GM12878 (cell line): Measurements from ENCODE around the gene LTB. TPM values are rescaled to one million over a fixed set of nuclear protein-coding genes. Genes with fewer than 3 reads are reported as not detected.

Source experiments
- ATAC-seq: fragments of 200-7000 bp; cut with Tn5 transposase; 3 replicates; pipeline ENCODE4 v1.9.1; 2020; ENCODE audit warnings: mild to moderate bottlenecking, moderate library complexity
- BruUV-seq: library from RNA; stranded (reverse); fragments of 400-500 nt; replicated peaks from 2 replicates; lab custom pipeline; 2021; lab: Mats Ljungman, UMichigan
- CTCF ChIA-PET: fragments of 300-600 bp; sonication (Branson Sonifier 250); formaldehyde crosslinking; extraction: SDS; loops from one replicate; lab custom pipeline; 2021; ENCODE audit warnings: inconsistent platforms; lab: Yijun Ruan, JAX
- POLR2A ChIA-PET: fragments of 350-600 bp; formaldehyde crosslinking; extraction: SDS; loops from one replicate; lab custom pipeline; 2021; ENCODE audit warnings: inconsistent platforms; lab: Charles Lee
- RAD21 ChIA-PET: fragments of 300-600 bp; sonication (Branson Sonifier 250); formaldehyde crosslinking; loops from one replicate; lab custom pipeline; 2023; ENCODE audit warnings: antibody characterized with exemption; ENCODE audit not compliant: unreplicated experiment; lab: Charles Lee
- SMC1A ChIA-PET: fragments of 300-600 bp; sonication (Branson Sonifier 250); formaldehyde crosslinking; loops from one replicate; lab custom pipeline; 2023; ENCODE audit not compliant: unreplicated experiment, uncharacterized antibody; lab: Charles Lee
- DNase-seq: peaks from one replicate; pipeline ENCODE4 v3.0.0-alpha.2; 2011; ENCODE audit warnings: low read depth, low spot score
- FAIRE-seq: peaks from 3 replicates; lab custom pipeline; 2011; peaks lifted over from hg19 to GRCh38; lab: Jason Lieb, UNC
- H2AFZ ChIP-seq: 2 replicates; pipeline ENCODE4 v1.6.0; 2011; ENCODE audit warnings: low read depth, low read length, control low read depth; ENCODE audit not compliant: control insufficient read depth
- H3K27ac ChIP-seq: 2 replicates; pipeline ENCODE4 v1.5.1; 2011; ENCODE audit warnings: control low read depth; ENCODE audit not compliant: control insufficient read depth, insufficient read depth
- H3K27me3 ChIP-seq, 2 experiments: replicated peaks in 1 of 2; 2 replicates each; pipeline versions ENCODE4 v1.6.0 to v1.6.1; 2011; ENCODE audit warnings: low read length in 1 of 2; ENCODE audit not compliant: control insufficient read depth in 2 of 2, insufficient read depth in 2 of 2
- H3K36me3 ChIP-seq, 2 experiments: 2 replicates each; pipeline ENCODE4 v1.5.1; 2011; ENCODE audit warnings: low read length in 1 of 2; ENCODE audit not compliant: control insufficient read depth in 2 of 2, insufficient read depth in 2 of 2
- H3K4me1 ChIP-seq: 2 replicates; pipeline ENCODE4 v1.6.1; 2011; ENCODE audit warnings: mild to moderate bottlenecking, low read length, moderate library complexity, mixed read lengths; ENCODE audit not compliant: control insufficient read depth, insufficient read depth
- H3K4me2 ChIP-seq: 2 replicates; pipeline ENCODE4 v1.6.0; 2011; ENCODE audit warnings: control low read depth; ENCODE audit not compliant: control insufficient read depth, insufficient read depth
- H3K4me3 ChIP-seq: fragments of 200-600 bp; sonication (generic); 2 replicates; pipeline ENCODE4 v1.5.1; 2016
- H3K79me2 ChIP-seq: 2 replicates; pipeline ENCODE4 v1.6.0; 2011; ENCODE audit warnings: low read length; ENCODE audit not compliant: control insufficient read depth, insufficient read depth
- H3K9ac ChIP-seq: 2 replicates; pipeline ENCODE4 v1.8.0; 2011; ENCODE audit warnings: low read length, control low read depth, mixed read lengths; ENCODE audit not compliant: control insufficient read depth, insufficient read depth
- H3K9me3 ChIP-seq: replicated peaks from 3 replicates; pipeline ENCODE4 v1.5.1; 2011; ENCODE audit warnings: mild to moderate bottlenecking, low read length; ENCODE audit not compliant: control insufficient read depth, insufficient read depth
- H4K20me1 ChIP-seq: 2 replicates; pipeline ENCODE4 v1.6.0; 2011; ENCODE audit not compliant: control insufficient read depth, insufficient read depth
- ATF7 ChIP-seq: fragments of 450-650 bp; IDR thresholded peaks from 2 replicates; pipeline ENCODE4 v1.6.1; 2016; ENCODE audit warnings: low read depth, mild to moderate bottlenecking
- BHLHE40 ChIP-seq, 2 experiments: fragments of 450-650 bp in 1 of 2; IDR thresholded peaks; 2 replicates each; pipeline ENCODE4 v1.6.1; 2011 to 2017; ENCODE audit warnings: low read depth in 2 of 2, borderline replicate concordance in 1 of 2, improper control_type of control experiment in 1 of 2, low read length in 1 of 2, mild to moderate bottlenecking in 1 of 2
- BMI1 ChIP-seq: fragments of 450-650 bp; IDR thresholded peaks from 2 replicates; pipeline ENCODE4 v1.6.1; 2016; ENCODE audit warnings: mild to moderate bottlenecking, moderate library complexity, borderline replicate concordance
- CHD1 ChIP-seq: IDR thresholded peaks from 2 replicates; pipeline ENCODE4 v1.6.1; 2012; ENCODE audit warnings: low read depth, low read length, improper control_type of control experiment
- EP300 ChIP-seq, 2 experiments: fragments of 150-350 bp in 1 of 2; IDR thresholded peaks; 2 replicates each; pipeline ENCODE4 v1.6.1; 2011 to 2012; ENCODE audit warnings: low read depth in 2 of 2, low read length in 2 of 2, borderline replicate concordance in 1 of 2, improper control_type of control experiment in 1 of 2, inconsistent platforms in 1 of 2; ENCODE audit not compliant: control insufficient read depth in 1 of 2
- IRF3 ChIP-seq: fragments of 450-650 bp; IDR thresholded peaks from 2 replicates; pipeline ENCODE4 v1.6.1; 2014; ENCODE audit warnings: mild to moderate bottlenecking
- RELA ChIP-seq: fragments of 450-650 bp; IDR thresholded peaks from 2 replicates; pipeline ENCODE4 v1.8.0; 2014; ENCODE audit warnings: borderline replicate concordance; ENCODE audit not compliant: partially characterized antibody
- RFX5 ChIP-seq: IDR thresholded peaks from 2 replicates; pipeline ENCODE4 v1.6.1; 2011; ENCODE audit warnings: low read depth, low read length, improper control_type of control experiment
- TAF1 ChIP-seq: IDR thresholded peaks from 2 replicates; pipeline ENCODE4 v1.6.1; 2011; ENCODE audit warnings: mild to moderate bottlenecking, low read depth, low read length, borderline replicate concordance
- WGBS: methylation state at CpG from one replicate; pipeline ENCODE4 v1.1.6; 2016; ENCODE audit warnings: low lambda C conversion rate; ENCODE audit not compliant: insufficient replicate concordance, insufficient coverage; ENCODE audit errors: missing lambda C conversion rate; 5-methylcytosine and 5-hydroxymethylcytosine counted together
- in situ Hi-C: fragments of 300-500 bp; cut with MboI; formaldehyde crosslinking; loops from 9 replicates; pipeline ENCODE4 v1.14.3; 2018; ENCODE audit warnings: mixed read lengths
- intact Hi-C: fragments of 100-400 bp; cut with micrococcal nuclease; formaldehyde crosslinking; loops from one replicate; pipeline ENCODE4 v1.14.2; 2022; ENCODE audit not compliant: unreplicated experiment
- polyA plus RNA-seq, 11 experiments: library from polyadenylated mRNA; depleted of rRNA in 4 of 11; unstranded in 6 of 11; stranded (reverse) in 5 of 11; fragments of >200 nt; fragmentation: Nextera tagmentation in 4 of 11; fragmentation: Illumina TruSeq in 1 of 11; extraction: Ambion mirVana in 4 of 11; extraction: Trizol in 1 of 11; gene quantifications; 1 replicate in 1 of 11; 2 replicates in 10 of 11; pipeline versions ENCODE4 v1.2.1 to v1.2.3, GENCODE V29; 2011 to 2016; ENCODE audit warnings: inconsistent platforms in 2 of 11, missing spikeins in 2 of 11, low read depth in 1 of 11
- total RNA-seq, 4 experiments: library from RNA; depleted of rRNA in 3 of 4; stranded (reverse); fragments of >200 nt in 3 of 4; fragmentation: Illumina TruSeq in 1 of 4; extraction: Trizol in 1 of 4; gene quantifications; 2 replicates each; pipeline versions ENCODE4 v1.2.1 to v1.2.3, GENCODE V29; 2013 to 2021
- TF ChIP-seq, protein P1 (sequence below): fragments of 150-350 bp; IDR thresholded peaks from 2 replicates; pipeline ENCODE4 v1.6.1; 2016; ENCODE audit warnings: low read depth, low read length
- TF ChIP-seq, protein P2 (sequence below): IDR thresholded peaks from 2 replicates; pipeline ENCODE4 v1.6.1; 2011; ENCODE audit warnings: borderline replicate concordance, low read depth, mild to moderate bottlenecking, moderate library complexity, mixed read lengths, low read length; ENCODE audit not compliant: insufficient read depth; ENCODE audit errors: extremely low read length
- TF ChIP-seq, protein P3 (sequence below): fragments of 450-650 bp; formaldehyde crosslinking; IDR thresholded peaks from 2 replicates; pipeline ENCODE4 v1.4.0; 2020; ENCODE audit warnings: mild to moderate bottlenecking, moderate library complexity

Gene LTB
- total and polyA plus RNA-seq, 10 of the 15 experiments (the other 5 are each of a cell fraction or from before 2014, with no cell fraction given) = 0.71 to 74.3 (median 20.0) TPM

DNA sequence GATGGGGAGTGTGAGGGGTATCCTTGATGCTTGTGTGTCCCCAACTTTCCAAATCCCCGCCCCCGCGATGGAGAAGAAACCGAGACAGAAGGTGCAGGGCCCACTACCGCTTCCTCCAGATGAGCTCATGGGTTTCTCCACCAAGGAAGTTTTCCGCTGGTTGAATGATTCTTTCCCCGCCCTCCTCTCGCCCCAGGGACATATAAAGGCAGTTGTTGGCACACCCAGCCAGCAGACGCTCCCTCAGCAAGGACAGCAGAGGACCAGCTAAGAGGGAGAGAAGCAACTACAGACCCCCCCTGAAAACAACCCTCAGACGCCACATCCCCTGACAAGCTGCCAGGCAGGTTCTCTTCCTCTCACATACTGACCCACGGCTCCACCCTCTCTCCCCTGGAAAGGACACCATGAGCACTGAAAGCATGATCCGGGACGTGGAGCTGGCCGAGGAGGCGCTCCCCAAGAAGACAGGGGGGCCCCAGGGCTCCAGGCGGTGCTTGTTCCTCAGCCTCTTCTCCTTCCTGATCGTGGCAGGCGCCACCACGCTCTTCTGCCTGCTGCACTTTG lies 6.8 kb downstream of the LTB start, which contains the start of gene TNF:
Gene TNF (plus strand): TSS at position 231 of the 567 bp plus-strand sequence. CDS start 177 bp downstream, at position 408.
- ChIA-PET POLR2A (interaction anchor here (0.9 to 17.1 kb wide), 11 partner anchors 8 to 252 kb away, joined by 3 to 282 read pairs (median 14); partner anchors contain the start of genes ATP6V1G2, DDX39B, HSPA1B and LST1), CTCF (interaction anchor here (0.9 to 31.0 kb wide), 4 partner anchors 18 to 244 kb away, joined by 3 to 2098 read pairs (median 396); partner anchors contain the start of genes ATP6V1G2, DDX39B, LST1 and LTA), SMC1A (interaction anchor here (0.6 to 45.5 kb wide), 6 partner anchors 9 to 390 kb away, joined by 3 to 1989 read pairs (median 30); partner anchors contain the start of genes ATP6V1G2, DDX39B, LST1 and LTA), RAD21 (interaction anchor here (0.5 to 17.5 kb wide), 13 partner anchors 8 to 1396 kb away, joined by 3 to 620 read pairs (median 5); partner anchors contain the start of genes ATP6V1G2, DDX39B, GPANK1 and LST1)
- peaks cover 57% of the 10 kb centered on the region for H3K4me1 ChIP-seq
- H3K9ac ChIP-seq = peak within 1 kb of the TSS; percentile 82
- FAIRE-seq = peak; percentile 68
- H3K9me3 ChIP-seq = no peaks in the 10 kb centered on the region
- peak; percentile 91 for DNase-seq
- peak within 1 kb of the TSS; percentile 91 for H3K4me3 ChIP-seq
- 1% methylated on average over 17 of the region's 19 CpGs for WGBS
- H3K79me2 ChIP-seq = peaks cover 84% of the 10 kb centered on the region
- intact Hi-C loops (no loop called here), in situ Hi-C loops (no loop called here)
- BruUV-seq = no TSS peak
- no peak within 1 kb of the TSS for H2AFZ ChIP-seq
- no peaks in the 10 kb centered on the region for H4K20me1 ChIP-seq
- ATAC-seq = peak; percentile 44
- no peaks in the 10 kb centered on the region for H3K27me3 ChIP-seq
- H3K4me2 ChIP-seq = peak within 1 kb of the TSS; percentile 84
- peaks cover 0 to 7% of the 10 kb centered on the region in 2 experiments; a peak in 2 of 4 replicates for H3K36me3 ChIP-seq
- H3K27ac ChIP-seq = peak within 1 kb of the TSS; percentile 96
- TF ChIP-seq, protein P1, sequence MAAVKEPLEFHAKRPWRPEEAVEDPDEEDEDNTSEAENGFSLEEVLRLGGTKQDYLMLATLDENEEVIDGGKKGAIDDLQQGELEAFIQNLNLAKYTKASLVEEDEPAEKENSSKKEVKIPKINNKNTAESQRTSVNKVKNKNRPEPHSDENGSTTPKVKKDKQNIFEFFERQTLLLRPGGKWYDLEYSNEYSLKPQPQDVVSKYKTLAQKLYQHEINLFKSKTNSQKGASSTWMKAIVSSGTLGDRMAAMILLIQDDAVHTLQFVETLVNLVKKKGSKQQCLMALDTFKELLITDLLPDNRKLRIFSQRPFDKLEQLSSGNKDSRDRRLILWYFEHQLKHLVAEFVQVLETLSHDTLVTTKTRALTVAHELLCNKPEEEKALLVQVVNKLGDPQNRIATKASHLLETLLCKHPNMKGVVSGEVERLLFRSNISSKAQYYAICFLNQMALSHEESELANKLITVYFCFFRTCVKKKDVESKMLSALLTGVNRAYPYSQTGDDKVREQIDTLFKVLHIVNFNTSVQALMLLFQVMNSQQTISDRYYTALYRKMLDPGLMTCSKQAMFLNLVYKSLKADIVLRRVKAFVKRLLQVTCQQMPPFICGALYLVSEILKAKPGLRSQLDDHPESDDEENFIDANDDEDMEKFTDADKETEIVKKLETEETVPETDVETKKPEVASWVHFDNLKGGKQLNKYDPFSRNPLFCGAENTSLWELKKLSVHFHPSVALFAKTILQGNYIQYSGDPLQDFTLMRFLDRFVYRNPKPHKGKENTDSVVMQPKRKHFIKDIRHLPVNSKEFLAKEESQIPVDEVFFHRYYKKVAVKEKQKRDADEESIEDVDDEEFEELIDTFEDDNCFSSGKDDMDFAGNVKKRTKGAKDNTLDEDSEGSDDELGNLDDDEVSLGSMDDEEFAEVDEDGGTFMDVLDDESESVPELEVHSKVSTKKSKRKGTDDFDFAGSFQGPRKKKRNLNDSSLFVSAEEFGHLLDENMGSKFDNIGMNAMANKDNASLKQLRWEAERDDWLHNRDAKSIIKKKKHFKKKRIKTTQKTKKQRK = 0 out of 2 replicates have a peak, but pooled peaks have one; percentile 8
- TF ChIP-seq EP300 (IDR thresholded peaks at IDR 0.05; ENCODE audit: borderline replicate concordance in 1 of 2, control insufficient read depth in 1 of 2, low read depth in 2 of 2, low read length in 2 of 2) (no peak), CHD1 (no peak), ATF7 (peak; percentile 89), BMI1 (no peak), RELA (peak; percentile 51), TAF1 (peak; percentile 94; the same call in 1 of the 2 replicates), BHLHE40 (IDR thresholded peaks at IDR 0.05; ENCODE audit: borderline replicate concordance in 1 of 2, low read depth in 2 of 2, low read length in 1 of 2) (peak; percentile 39 to 56; a peak in 2 of 4 replicates), IRF3 (no peak), RFX5 (no peak)
- TF ChIP-seq, protein P2, sequence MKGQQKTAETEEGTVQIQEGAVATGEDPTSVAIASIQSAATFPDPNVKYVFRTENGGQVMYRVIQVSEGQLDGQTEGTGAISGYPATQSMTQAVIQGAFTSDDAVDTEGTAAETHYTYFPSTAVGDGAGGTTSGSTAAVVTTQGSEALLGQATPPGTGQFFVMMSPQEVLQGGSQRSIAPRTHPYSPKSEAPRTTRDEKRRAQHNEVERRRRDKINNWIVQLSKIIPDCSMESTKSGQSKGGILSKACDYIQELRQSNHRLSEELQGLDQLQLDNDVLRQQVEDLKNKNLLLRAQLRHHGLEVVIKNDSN = no peak
- TF ChIP-seq, protein P3, sequence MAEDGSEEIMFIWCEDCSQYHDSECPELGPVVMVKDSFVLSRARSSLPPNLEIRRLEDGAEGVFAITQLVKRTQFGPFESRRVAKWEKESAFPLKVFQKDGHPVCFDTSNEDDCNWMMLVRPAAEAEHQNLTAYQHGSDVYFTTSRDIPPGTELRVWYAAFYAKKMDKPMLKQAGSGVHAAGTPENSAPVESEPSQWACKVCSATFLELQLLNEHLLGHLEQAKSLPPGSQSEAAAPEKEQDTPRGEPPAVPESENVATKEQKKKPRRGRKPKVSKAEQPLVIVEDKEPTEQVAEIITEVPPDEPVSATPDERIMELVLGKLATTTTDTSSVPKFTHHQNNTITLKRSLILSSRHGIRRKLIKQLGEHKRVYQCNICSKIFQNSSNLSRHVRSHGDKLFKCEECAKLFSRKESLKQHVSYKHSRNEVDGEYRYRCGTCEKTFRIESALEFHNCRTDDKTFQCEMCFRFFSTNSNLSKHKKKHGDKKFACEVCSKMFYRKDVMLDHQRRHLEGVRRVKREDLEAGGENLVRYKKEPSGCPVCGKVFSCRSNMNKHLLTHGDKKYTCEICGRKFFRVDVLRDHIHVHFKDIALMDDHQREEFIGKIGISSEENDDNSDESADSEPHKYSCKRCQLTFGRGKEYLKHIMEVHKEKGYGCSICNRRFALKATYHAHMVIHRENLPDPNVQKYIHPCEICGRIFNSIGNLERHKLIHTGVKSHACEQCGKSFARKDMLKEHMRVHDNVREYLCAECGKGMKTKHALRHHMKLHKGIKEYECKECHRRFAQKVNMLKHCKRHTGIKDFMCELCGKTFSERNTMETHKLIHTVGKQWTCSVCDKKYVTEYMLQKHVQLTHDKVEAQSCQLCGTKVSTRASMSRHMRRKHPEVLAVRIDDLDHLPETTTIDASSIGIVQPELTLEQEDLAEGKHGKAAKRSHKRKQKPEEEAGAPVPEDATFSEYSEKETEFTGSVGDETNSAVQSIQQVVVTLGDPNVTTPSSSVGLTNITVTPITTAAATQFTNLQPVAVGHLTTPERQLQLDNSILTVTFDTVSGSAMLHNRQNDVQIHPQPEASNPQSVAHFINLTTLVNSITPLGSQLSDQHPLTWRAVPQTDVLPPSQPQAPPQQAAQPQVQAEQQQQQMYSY (CRISPR knock-in tag) = no peak
